Stomach (tissue), 9 donors: ENCODE data around the gene ATP12A. TPM values are rescaled to one million over a fixed set of nuclear protein-coding genes. Genes with fewer than 3 reads are reported as not detected.
A peak's percentile ranks its signal among the peaks of the same experiment; 100 is the strongest.

Source experiments
- DNase-seq, 2 donors: peaks; one replicate each; pipeline versions ENCODE4 v3.0.0 to v3.0.0-alpha.2; 2013 to 2019
- H3K27ac ChIP-seq, 5 donors: fragments of 200-600 bp in 4 of 5; sonication (generic) in 4 of 5; one replicate each; pipeline ENCODE4 v1.5.1; 2013 to 2019; ENCODE audit warnings: mild to moderate bottlenecking in 1 of 5, moderate library complexity in 1 of 5
- H3K27me3 ChIP-seq, 3 donors: fragments of 200-600 bp; sonication (generic); one replicate each; pipeline ENCODE4 v1.5.1; 2017 to 2019; ENCODE audit warnings: mixed run types in 1 of 3
- H3K36me3 ChIP-seq, 4 donors: fragments of 200-600 bp; sonication (generic); 1 replicate in 3 of 4; 2 replicates in 1 of 4; pipeline ENCODE4 v1.5.1; 2016 to 2019
- H3K4me1 ChIP-seq, 4 donors: fragments of 200-600 bp; sonication (generic); one replicate each; pipeline ENCODE4 v1.5.1; 2016 to 2019
- H3K4me3 ChIP-seq, 4 donors: fragments of 200-600 bp; sonication (generic) in 3 of 4; one replicate each; pipeline ENCODE4 v1.5.1; 2016 to 2019; ENCODE audit warnings: mild to moderate bottlenecking in 1 of 4
- H3K9me3 ChIP-seq, 4 donors: fragments of 200-600 bp; sonication (generic); one replicate each; pipeline ENCODE4 v1.5.1; 2016 to 2019
- EP300 ChIP-seq: sonication (generic); formaldehyde crosslinking; IDR thresholded peaks from one replicate; pipeline ENCODE4 v1.6.1; 2017; ENCODE audit warnings: antibody characterized with exemption
- POLR2A ChIP-seq, 4 donors: fragments of 450-650 bp; IDR thresholded peaks; one replicate each; pipeline ENCODE4 v1.6.1; 2016; ENCODE audit warnings: antibody characterized with exemption in 4 of 4, control low read depth in 2 of 4, mild to moderate bottlenecking in 1 of 4, moderate library complexity in 1 of 4
- POLR2AphosphoS5 ChIP-seq, 3 donors: sonication (generic); formaldehyde crosslinking; IDR thresholded peaks; one replicate each; pipeline ENCODE4 v1.6.1; 2016; ENCODE audit warnings: antibody characterized with exemption in 3 of 3
- WGBS, 5 donors: extraction: QIAGEN DNeasy Blood & Tissue Kit in 3 of 5; methylation state at CpG; one replicate each; pipeline versions ENCODE4 v1.1.5 to v1.1.7; 2013 to 2018; 5-methylcytosine and 5-hydroxymethylcytosine counted together
- intact Hi-C: fragments of 100-400 bp; cut with DNase I; formaldehyde crosslinking; loops from one replicate; pipeline ENCODE4 v1.15.1; 2023; ENCODE audit warnings: low total_unique reads
- polyA plus RNA-seq, 3 donors: library from polyadenylated mRNA; stranded (reverse); fragments of 200-250 nt; gene quantifications; one replicate each; pipeline ENCODE4 v1.2.3, GENCODE V29; 2013
- total RNA-seq, 5 donors: library from RNA; depleted of rRNA; stranded (reverse); fragments of >200 nt; gene quantifications; one replicate each; pipeline versions ENCODE4 v1.1.0 to v1.2.3, GENCODE V29; 2014 to 2016
- TF ChIP-seq, protein P1 (sequence below), 7 experiments: fragments of 450-650 bp in 4 of 7; fragments of 200-600 bp in 3 of 7; sonication (generic) in 3 of 7; IDR thresholded peaks; one replicate each; pipeline ENCODE4 v1.5.1; 2016 to 2019; ENCODE audit warnings: antibody characterized with exemption in 7 of 7, control low read depth in 2 of 7, mild to moderate bottlenecking in 1 of 7
- donor health status: healthy with polysubstance abuse.
- donor health status: Bipolar disorder and iron deficiency.
- donor health status: healthy.

Gene ATP12A
- total and polyA plus RNA-seq, 8 donors: 0.08 TPM; not detected in 7

GRCh38 chr13:24709186-24709913 is 29.1 kb downstream of the ATP12A start:
- TF ChIP-seq, protein P1, sequence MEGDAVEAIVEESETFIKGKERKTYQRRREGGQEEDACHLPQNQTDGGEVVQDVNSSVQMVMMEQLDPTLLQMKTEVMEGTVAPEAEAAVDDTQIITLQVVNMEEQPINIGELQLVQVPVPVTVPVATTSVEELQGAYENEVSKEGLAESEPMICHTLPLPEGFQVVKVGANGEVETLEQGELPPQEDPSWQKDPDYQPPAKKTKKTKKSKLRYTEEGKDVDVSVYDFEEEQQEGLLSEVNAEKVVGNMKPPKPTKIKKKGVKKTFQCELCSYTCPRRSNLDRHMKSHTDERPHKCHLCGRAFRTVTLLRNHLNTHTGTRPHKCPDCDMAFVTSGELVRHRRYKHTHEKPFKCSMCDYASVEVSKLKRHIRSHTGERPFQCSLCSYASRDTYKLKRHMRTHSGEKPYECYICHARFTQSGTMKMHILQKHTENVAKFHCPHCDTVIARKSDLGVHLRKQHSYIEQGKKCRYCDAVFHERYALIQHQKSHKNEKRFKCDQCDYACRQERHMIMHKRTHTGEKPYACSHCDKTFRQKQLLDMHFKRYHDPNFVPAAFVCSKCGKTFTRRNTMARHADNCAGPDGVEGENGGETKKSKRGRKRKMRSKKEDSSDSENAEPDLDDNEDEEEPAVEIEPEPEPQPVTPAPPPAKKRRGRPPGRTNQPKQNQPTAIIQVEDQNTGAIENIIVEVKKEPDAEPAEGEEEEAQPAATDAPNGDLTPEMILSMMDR (IDR thresholded peaks at IDR 0.05): no peak
- TF ChIP-seq POLR2AphosphoS5 (IDR thresholded peaks at IDR 0.05) (no peak), EP300 (no peak), POLR2A (IDR thresholded peaks at IDR 0.05) (no peak)
- DNase-seq: peak; percentile 27 to 59
- Histone ChIP-seq H3K27me3 (no peaks in the 10 kb centered on the region), H3K4me3 (no peak overlapping the region), H3K9me3 (no peaks in the 10 kb centered on the region), H3K4me1 (peaks cover 0 to 19% (median 9%) of the 10 kb centered on the region in 4 donors), H3K27ac (no peak overlapping the region), H3K36me3 (no peaks in the 10 kb centered on the region)
- WGBS, 5 donors: 76 to 85% (median 79%) methylated on average over 18 of the region's 18 CpGs
- intact Hi-C loops: no loop called here

DNA sequence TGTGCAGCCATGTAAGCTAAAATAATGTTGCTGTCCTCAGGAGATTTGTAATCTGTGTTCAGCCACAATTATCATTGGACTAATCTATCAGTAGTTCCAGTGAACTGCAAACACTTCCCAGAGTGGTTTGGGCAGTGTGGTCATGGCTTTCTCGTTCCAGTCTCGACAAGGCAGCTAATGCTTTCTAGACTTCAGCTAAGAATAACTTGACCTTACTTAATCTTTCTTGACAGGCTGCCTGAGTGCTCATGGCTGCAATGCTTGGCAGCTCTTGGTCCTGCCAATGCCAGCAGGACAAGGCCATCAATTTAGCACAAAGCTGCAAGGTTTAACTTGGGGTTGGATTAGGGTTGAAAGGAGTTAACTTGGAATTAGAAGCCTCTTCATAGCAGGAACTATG is 32.8 kb downstream of the ATP12A start:
- H3K36me3 ChIP-seq: no peaks in the 10 kb centered on the region
- no peaks in the 10 kb centered on the region for H3K9me3 ChIP-seq
- peaks cover 0 to 22% (median 9%) of the 10 kb centered on the region in 4 donors for H3K4me1 ChIP-seq
- H3K4me3 ChIP-seq: no peak overlapping the region
- no peak overlapping the region for H3K27ac ChIP-seq
- peak in 2 of 3 donors; percentile 19 to 29 for TF ChIP-seq POLR2AphosphoS5 (IDR thresholded peaks at IDR 0.05)
- TF ChIP-seq, protein P1 (IDR thresholded peaks at IDR 0.05): no peak
- H3K27me3 ChIP-seq: no peaks in the 10 kb centered on the region
- WGBS, 5 donors: 6 to 23% (median 15%) methylated on average over 2 of the region's 2 CpGs
- intact Hi-C loops: no loop called here
- DNase-seq: peak; percentile 33 to 41

DNA sequence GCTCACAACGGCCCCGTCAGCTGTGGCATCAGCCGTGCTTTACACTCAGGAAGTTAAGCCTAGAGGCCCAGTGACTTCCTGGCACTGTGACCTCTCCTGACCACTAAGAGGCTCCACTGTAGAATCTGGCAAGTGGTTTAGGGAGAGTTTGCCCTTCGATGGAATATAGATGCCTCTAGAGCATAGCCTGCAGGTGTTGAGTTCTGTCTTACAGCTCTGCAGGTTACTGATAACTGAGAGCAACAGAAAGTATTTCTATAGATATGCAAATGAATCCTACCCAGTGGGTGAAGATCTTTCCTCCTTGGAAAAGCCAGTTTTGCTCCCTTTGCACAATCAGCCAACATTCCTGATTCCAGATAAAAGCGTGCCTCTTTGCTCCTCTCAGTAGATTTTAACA is 35.8 kb downstream of the ATP12A start:
- DNase-seq: no peak

GRCh38 chr13:24716446-24716845 is 36.2 kb downstream of the ATP12A start:
- Histone ChIP-seq H3K4me3 (no peak overlapping the region), H3K4me1 (peaks cover 0 to 22% (median 9%) of the 10 kb centered on the region in 4 donors), H3K9me3 (no peaks in the 10 kb centered on the region), H3K27me3 (no peaks in the 10 kb centered on the region), H3K36me3 (no peaks in the 10 kb centered on the region), H3K27ac (no peak overlapping the region)
- intact Hi-C loops: no loop called here
- no peak for DNase-seq
- TF ChIP-seq EP300: no peak
- no peak for TF ChIP-seq POLR2A (IDR thresholded peaks at IDR 0.05)
- no peak for TF ChIP-seq POLR2AphosphoS5 (IDR thresholded peaks at IDR 0.05)
- TF ChIP-seq, protein P1 (IDR thresholded peaks at IDR 0.05): no peak
- WGBS, 5 donors: 40 to 57% (median 50%) methylated on average over 7 of the region's 7 CpGs

More for the DNA sequence above, 35.8 kb downstream of the ATP12A start:
- no peak for TF ChIP-seq EP300
- no peak for TF ChIP-seq POLR2AphosphoS5 (IDR thresholded peaks at IDR 0.05)
- TF ChIP-seq POLR2A (IDR thresholded peaks at IDR 0.05): no peak
- TF ChIP-seq, protein P1 (IDR thresholded peaks at IDR 0.05): no peak
- H3K27ac ChIP-seq: no peak overlapping the region
- no peak overlapping the region for H3K4me3 ChIP-seq
- 23 to 43% (median 38%) methylated on average over 5 of the region's 5 CpGs for WGBS, 5 donors
- H3K9me3 ChIP-seq: no peaks in the 10 kb centered on the region
- H3K36me3 ChIP-seq: no peaks in the 10 kb centered on the region
- intact Hi-C loops: no loop called here
- peaks cover 0 to 22% (median 9%) of the 10 kb centered on the region in 4 donors for H3K4me1 ChIP-seq
- H3K27me3 ChIP-seq: no peaks in the 10 kb centered on the region
